Posterior vena cava (tissue), 2 donors: ENCODE data around the gene RAB6B. TPM values are rescaled to one million over a fixed set of nuclear protein-coding genes. Genes with fewer than 3 reads are reported as not detected.

ENCODE experiments used
- DNase-seq: peaks from one replicate; pipeline ENCODE4 v3.0.0-alpha.2; 2020; ENCODE audit warnings: low spot score
- intact Hi-C, 2 donors: fragments of 100-400 bp; cut with DNase I; formaldehyde crosslinking; loops; one replicate each; pipeline versions ENCODE4 v1.14.1 to v1.14.2; 2022 to 2023
- total RNA-seq, 2 donors: library from RNA; stranded (reverse); fragmentation: NEBNext Ultra II Directional; extraction: Animal tissue kit (Norgen Biotek cat#: 25700); gene quantifications; one replicate each; pipeline ENCODE4 v1.2.1, GENCODE V29; 2021
- donor health status: DM: yes; HTN: yes; CAD: no.
- donor health status: DM: yes; HTN: yes; CAD: no.

The RAB6B gene
- total RNA-seq, 2 donors from 2014 or later, result 6.9 to 8.9 TPM

DNA sequence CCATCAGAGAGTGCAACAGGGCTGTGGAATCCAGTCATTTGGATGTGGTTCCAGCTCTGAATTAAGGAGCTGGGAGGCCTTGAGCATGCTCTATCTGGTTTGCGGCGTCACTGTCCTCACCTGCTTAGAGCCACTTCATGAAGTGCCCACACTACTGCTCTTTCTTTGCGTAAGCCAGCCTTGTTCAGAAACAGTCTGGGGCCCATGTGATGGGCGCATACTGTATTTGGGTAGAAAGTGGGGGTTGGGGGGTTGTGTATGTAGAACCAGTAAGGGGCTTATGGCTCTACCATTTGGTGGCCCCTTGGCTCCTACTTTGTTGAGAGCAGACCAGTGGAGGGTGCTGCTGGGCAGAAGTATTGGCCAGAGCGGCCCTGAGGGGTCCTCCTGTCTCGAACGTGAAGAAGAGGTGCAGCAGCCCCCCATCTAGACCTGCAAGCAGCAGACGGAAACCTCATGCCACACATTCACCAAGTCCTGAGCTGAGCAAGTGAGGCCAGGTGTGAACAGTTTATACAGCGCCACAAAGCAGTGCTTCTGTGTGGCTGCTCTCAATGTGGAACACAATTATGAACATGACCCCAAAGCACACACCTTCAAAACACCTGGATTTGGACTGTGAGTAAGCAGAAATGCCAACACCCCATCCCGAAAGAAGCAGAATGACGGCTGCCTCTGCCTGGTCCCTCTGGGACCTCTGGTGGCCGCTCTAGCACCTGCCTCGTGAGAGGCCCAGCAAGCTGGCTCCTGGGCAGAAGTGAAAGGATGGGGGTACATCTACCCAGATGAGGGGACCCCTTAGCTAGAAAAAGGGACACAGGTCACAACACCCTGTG, 63.5 kb downstream of the RAB6B start:
- no peak for DNase-seq
- intact Hi-C loops, result no loop called here

DNA sequence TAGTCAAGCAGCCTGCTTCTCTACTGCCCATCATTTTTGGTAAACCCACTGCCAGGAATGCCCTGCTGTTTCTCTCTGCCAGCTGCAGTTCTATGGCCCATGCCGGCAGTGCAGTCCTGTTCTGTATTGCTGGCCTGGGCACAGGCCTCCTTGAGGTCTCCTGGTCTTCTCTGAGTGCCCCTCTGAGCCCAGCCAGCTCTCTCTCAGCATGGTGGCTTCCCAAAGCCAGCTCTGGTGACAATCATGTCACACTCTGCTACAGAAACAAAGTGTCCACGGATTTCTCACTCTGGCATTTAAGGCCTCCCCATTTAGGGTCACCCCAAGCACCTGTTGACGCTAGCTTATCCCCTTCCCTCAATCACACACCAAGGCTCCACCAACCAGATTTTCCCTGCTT, 65.6 kb downstream of the RAB6B start:
- no peak for DNase-seq
- intact Hi-C loops, result no loop called here

DNA sequence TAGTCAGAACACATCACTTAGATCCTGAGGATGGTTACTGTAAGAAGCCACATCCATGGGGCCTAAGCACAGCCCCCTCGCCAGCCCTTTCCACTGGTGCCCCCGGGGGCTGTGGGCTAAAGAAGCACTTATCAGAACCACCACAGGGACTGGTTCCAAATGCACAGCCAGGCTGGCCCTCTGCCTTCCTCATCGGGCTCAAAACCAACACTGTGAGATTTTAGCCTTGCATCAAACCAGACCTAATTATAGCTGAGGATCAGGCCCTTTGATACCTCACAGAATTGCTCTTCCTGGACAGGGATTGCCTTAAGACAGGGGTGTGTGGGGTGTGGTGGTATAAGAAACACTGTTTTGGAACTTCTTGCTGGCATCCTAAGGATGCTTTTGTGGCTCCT, 66.4 kb downstream of the RAB6B start:
- intact Hi-C loops, result no loop called here
- DNase-seq, result no peak

DNA sequence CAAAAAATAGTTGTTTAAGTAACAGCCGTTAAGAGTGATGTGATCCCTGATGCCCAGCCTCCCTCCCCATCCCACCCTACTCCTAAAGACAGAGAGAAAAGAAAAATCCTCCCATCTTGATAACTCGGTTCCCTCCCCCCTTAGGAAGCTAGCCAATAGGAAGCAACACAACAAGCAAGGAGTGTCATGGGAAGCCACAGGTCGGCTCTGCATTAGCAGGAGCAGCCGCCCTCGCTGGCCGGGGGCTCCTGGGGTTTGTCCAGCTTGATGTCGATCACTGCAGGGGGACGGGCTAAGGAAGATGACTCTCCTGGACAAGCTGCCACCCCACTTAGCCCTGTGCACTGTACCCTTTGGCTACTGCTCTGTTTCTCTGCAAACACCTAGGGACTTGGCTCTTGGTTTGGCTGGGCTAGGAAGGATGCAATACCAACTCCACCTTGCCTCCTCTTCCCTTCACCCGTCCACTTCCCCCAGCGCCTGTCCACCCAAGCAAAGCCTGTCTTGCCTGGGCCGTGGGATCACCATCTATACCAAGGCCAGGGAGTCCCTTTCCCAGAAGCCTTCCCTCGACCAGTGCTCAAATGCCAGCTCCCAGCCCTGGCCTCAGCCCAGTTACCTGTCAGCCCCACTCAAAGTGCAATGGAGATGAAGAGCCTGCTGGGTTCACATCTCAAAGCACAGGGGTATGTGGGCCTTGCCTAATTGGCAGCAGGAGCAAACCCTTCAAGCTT, 66.9 kb downstream of the RAB6B start:
- DNase-seq, result no peak
- intact Hi-C loops, result no loop called here

DNA sequence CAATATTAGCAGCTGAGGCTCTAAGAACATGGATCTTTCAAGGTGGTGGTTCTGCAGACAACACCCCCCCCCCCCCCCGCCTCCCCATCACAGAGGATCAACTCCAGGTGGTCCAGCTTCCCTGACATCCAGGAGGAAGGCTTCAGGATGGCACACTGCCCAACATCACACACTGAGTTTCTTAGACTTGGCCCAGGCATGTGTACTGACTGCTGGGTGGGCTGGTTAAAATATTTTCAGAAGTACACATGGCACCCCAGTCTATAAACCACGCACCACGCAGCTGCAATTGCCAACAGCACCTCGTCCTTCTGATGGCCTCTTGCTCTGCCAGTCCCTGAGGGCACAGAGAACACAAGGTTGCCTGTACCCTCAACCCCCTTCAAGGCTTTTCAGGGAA, 68.0 kb downstream of the RAB6B start:
- intact Hi-C loops, result no loop called here
- no peak for DNase-seq

DNA sequence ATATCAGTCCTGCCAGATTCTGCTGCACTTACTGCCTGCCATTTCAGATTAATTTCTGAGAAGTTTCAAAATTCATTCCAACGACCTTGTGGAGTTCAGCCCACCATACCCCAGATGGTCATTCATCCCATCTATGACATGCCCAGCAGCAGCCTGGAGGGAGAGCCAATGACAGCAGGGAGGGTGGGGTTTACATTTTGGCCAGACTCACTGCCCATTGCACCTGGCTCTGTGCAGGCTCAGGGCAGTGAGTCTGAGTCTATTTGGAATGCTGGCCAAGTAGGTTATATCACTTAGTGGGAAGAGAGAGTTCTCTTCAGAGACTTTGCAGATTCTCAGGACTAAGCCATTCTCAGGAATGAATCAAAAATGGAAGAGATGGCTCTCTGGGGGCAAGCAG, 68.5 kb downstream of the RAB6B start:
- DNase-seq, result no peak
- intact Hi-C loops, result no loop called here

DNA sequence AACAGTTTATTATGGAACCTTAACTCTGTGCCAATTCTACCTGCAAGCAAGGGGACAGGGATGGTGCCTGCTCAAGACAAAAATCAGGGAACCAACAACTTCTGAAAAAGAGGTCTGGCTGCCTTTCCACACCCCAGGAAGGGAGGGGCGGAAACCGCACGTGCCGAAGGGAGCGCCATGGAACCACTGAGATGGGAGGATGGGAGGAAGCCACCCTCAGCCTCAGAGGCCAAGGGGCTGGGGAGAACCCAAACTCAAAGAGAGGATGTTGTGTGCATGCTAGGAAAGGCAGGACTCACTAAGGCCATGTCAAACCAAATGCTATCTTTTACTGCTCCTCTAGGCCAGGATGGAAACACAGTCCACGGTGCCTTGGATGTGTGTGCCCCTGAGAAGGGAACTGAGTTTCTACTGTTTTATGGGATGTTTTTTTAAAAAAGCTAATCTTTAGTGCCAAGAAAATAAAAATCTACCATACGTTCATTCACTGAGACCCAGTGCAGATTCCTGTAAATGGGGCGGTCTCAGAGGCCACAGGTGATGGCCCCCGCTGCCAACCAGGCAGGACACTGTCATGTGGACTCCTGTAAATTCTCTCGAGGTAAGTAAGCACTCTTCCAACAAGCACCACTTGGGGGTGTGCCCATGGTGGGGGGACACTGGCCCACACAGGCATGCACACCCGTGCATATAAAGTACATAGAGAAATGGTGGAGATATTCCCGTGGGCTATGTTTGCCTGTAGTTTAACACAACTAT, 69.5 kb downstream of the RAB6B start:
- intact Hi-C loops, result no loop called here

DNA sequence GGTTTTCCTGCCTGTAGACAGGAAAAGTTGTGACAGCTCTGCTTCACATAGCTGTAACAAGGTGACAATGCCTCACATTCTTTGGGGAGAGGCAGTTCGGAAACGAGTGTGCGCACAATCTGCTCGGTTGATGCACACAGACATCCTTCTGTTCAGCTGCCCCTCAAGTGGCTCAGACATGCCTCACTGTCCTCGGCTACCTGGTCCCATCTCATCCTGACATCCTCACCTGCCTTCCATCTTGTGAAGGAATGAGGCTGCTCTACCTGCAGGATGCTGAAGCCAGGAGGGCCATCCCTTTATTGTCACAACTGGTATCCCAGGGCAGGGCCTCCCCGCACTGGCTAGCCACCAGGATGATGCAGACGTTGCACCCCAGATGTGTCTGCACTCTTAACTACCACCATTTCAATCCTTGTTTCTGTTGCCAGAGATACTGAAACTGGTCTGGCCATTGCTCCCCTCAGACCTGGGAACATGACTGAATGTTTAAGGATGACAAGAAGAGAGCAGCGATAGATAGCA, 70.7 kb downstream of the RAB6B start:
- no peak for DNase-seq
- intact Hi-C loops, result no loop called here

More for the DNA sequence above, 69.5 kb downstream of the RAB6B start:
- DNase-seq, result no peak

DNA sequence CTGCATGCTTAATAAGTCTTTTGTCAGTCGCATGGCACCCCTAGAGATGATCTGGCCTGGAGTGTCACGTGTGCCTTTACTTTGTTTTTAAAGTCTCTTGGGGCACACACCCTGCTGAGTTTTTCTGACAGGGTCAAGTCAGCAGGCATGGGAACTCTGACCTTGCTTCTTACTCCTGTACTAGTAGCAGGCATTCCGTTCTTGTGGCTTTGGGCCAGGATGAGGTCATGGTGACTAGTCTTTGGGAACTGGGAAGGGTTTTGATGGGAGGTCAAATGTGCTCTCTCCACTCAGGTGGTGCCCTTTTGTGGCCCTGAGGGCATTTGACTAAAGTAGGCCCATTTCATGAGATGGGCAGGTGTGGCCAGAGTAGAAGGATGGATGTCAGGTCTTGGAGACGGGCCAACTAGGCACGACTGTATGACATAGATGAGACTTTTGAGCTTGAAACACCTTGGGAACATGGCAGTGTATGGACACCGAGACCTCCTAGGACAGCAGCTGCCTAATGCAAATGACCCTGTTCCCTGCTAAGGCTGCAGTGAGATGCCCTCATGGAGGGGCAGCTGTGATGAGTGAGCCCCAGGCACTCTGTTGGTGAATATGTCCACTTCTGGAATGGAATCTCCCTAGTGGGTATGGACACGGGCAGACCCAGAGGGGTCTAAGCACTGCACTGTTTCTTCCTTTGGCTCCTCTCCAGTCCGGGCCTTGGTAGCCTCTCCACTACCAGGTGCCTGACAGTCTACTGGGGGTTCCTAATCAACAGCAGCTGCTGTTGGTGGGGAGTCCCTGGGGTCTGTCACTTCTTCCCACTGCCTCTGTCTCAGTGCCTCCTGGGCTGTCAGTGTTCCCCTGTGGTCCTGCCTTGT, 73.7 kb downstream of the RAB6B start:
- intact Hi-C loops, result no loop called here
- peak; percentile 83 for DNase-seq

DNA sequence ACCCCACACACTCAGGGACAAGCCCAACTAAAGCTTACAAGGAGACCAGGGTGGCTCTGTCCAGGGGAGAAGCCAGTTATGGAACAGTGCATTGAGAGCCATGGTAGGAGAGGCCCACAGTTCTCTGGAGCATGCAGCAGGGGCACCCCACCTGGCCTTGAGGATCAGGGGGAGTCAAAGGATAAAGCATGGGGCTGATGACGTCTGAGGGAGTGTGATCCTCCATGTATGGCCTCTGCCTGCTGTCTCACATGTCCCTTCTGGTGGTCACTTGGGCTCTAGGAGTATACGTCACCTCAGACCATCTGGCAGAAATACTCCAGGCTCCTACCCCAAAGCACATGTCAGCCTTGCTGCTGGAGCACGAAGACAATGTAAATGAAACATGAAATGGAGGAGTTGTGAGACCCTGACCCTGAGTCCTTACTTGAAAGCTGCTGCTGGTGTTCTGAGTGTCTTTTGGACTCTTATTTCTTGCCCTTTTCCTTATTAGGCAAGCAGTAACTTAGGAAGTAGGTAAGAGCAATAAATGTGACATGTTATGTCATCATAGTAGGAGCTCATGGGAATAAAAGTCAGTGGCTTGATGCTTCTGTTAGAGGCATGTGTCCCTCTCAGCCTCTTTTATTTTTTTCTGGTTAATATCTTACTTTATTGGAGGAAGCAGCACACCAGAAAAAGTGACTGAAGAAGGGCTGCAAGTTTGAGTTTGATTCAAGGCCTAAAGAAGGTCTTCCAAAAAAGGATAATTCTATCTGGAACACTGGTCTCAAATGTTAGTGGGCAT, 74.6 kb downstream of the RAB6B start:
- intact Hi-C loops, result no loop called here
- no peak for DNase-seq

DNA sequence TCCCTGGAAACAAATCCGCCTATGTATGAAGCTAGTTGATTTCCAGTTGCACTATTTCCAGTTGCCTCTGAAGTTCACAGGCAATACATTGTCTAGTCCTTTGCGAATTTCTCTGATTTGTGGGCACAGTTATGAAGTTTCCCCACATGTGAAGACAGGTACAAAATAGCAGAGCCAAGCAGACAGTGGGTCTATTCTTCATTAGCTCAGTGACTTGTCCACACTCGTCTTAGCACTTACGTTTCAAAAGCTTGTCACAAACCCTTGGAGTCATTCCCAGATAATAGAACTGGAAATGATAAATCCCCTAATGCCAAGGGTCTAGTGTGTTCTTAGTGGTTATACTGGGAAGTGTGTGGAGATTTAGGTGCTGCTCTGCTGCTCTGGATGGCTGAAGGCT, 75.6 kb downstream of the RAB6B start:
- intact Hi-C loops, result no loop called here
- no peak for DNase-seq

DNA sequence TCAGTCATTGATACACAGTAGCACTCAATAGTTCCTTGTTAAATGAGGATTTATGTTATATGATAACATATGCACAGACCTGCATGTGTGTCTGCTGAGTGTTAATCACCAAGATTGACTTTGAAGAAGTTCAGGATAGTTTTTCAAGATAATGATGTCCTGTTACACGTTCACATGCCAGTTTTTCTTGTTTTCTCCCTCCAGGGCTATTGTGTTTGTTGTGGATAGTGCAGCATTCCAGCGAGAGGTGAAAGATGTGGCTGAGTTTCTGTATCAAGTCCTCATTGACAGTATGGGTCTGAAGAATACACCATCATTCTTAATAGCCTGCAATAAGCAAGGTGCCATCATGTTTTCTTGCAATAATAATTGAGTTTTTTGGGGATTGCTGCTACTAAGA, 80.3 kb downstream of the RAB6B start:
- intact Hi-C loops, result no loop called here
- no peak for DNase-seq

DNA sequence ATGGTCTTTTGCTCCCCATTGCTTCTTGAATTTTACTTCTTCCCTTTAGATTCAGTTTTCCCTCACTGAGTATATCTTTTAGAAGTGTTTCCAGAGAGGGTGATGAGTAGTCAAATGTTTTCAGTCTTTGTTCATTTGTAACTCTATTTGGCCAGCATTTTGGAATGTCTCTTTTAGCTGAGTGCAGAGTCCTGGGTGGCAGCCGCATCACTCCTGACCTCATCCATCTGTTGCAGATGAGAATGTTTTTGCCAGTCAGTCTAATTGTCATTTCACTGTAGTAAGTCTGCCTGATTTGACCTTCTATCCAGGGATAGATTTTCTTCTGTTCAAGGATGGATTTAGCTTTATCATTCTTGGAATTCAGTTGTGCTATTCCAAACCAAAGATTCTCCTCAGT, 82.8 kb downstream of the RAB6B start:
- intact Hi-C loops, result no loop called here
- DNase-seq, result no peak

DNA sequence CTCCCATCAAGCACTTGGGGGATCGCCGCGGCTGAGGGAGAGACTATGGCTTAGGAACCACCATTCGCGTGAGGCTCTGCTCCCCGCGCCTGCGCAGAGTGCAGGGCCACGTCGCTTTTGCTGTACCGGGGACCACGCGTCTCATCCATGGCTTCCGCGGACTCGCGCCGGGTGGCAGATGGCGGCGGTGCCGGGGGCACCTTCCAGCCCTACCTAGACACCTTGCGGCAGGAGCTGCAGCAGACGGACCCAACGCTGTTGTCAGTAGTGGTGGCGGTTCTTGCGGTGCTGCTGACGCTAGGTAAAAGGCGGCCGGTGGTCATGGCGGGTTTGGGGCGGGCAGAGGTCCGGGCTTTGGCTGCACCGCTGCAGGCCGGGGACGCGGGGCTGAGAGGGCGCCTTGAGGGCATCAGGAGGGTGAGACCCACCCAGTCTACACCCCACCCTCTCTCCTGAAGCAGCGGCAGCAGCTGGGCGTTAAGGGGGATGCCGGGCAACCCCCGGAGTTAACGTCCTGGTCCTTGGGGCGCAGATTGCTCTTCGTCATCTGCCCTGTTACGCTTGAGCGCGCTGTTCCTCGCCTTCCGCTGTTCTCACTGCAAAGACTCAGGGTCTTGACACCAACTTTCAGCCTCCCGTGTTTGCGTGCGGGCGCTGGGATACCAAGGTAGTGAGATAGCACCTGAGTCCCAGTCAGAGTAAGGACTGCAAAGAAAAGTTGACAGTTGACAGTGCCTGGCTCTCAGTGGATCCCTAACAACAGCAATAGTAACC, 89.8 kb downstream of the RAB6B start, which contains the start of gene SRPRB:
SRPRB (plus strand) TSS at position 114 of the 774 bp plus-strand sequence; CDS start at position 148, 34 bp downstream.
- intact Hi-C loops, result no loop called here
- peak; percentile 98 for DNase-seq

DNA sequence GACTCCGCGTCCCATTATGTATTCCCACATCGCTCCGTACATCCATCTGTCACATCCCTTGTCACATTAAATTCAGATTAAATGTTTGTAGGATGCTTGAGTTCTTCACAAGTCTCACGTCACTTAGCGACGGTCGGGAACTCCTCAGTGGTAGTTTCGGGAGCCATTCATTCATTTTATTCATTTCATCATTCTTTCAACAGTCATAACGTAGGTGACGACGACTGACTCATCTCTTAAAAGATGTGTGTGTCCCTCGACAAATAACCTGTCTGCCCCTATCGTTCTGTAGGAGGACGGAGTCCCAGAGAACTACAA, 90.3 kb downstream of the RAB6B start:
- intact Hi-C loops, result no loop called here
- no peak for DNase-seq

DNA sequence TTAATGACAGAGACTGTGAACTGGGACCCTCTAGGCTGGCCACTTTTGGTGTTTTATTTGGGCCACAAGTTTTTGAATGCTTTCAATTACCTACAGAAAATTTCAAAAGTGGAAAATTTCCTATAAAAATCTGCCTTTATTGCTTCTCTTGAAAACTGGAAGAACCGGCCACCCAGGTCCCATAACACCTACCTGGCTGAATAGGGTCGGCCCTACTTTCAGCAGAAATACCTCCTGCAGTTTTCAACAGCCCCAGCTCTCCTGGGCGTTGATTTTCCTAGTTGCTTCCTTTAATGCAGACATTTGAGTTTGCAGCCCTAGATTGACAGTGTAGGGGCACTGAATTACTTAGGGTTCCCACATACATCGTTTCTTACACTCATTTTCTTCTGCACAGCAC, 90.8 kb downstream of the RAB6B start:
- intact Hi-C loops, result no loop called here
- no peak for DNase-seq

DNA sequence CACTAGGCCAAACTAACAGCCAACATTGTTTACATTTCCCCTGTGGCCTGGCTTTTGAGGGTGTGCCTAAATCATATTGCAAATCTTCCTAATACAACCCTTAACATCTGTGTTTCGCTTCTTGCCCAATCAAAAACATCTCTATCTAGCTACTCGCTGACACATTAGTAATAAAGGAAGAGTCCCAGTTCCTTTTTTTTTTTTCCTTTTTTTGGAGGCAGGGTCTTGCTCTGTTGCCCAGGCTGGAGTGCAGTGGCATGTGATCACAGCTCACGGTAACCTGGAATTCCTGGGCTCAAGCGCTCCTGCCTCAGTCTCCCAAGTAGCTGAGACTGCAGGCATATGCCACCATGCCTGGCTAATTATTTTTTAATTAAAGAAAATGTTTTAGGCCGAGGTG, 92.2 kb downstream of the RAB6B start:
- intact Hi-C loops, result no loop called here
- no peak for DNase-seq
